A673 (cell line): ENCODE results near the gene CELSR1. TPM values are rescaled to one million over a fixed set of nuclear protein-coding genes. Genes with fewer than 3 reads are reported as not detected.

Source experiments
- BruUV-seq: library from RNA; stranded (reverse); fragments of 400-500 nt; replicated peaks from 2 replicates; lab custom pipeline; 2021; lab: Mats Ljungman, UMichigan
- CTCF ChIA-PET: fragments of 300-600 bp; sonication (Branson Sonifier 250); formaldehyde crosslinking; loops from one replicate; lab custom pipeline; 2022; ENCODE audit warnings: antibody characterized with exemption; lab: Charles Lee
- POLR2A ChIA-PET: fragments of 300-600 bp; sonication (Branson Sonifier 250); formaldehyde crosslinking; loops from one replicate; lab custom pipeline; 2022; ENCODE audit warnings: antibody characterized with exemption; ENCODE audit not compliant: low non-redundant PET; lab: Charles Lee
- DNase-seq: peaks from one replicate; pipeline ENCODE4 v3.0.0-alpha.2; 2015; ENCODE audit warnings: low spot score
- H3K27ac ChIP-seq: fragments of 200-600 bp; sonication (generic); 2 replicates; pipeline ENCODE4 v1.5.1; 2016; ENCODE audit warnings: mixed run types, low read depth, mild to moderate bottlenecking, mixed read lengths, antibody characterized with exemption, low read length; ENCODE audit not compliant: poor library complexity, severe bottlenecking
- H3K27me3 ChIP-seq: fragments of 200-600 bp; sonication (generic); replicated peaks from 2 replicates; pipeline ENCODE4 v1.6.1; 2017; ENCODE audit warnings: mixed run types, low read depth, mild to moderate bottlenecking, mixed read lengths, antibody characterized with exemption, low read length; ENCODE audit not compliant: insufficient read depth, poor library complexity
- H3K36me3 ChIP-seq: fragments of 200-600 bp; sonication (generic); 2 replicates; pipeline ENCODE4 v1.6.1; 2016; ENCODE audit warnings: mixed run types, mild to moderate bottlenecking, mixed read lengths, antibody characterized with exemption, low read length; ENCODE audit not compliant: insufficient read depth, poor library complexity, severe bottlenecking
- H3K4me1 ChIP-seq: fragments of 200-600 bp; sonication (generic); 2 replicates; pipeline ENCODE4 v1.6.1; 2017; ENCODE audit warnings: mixed run types, mild to moderate bottlenecking, mixed read lengths, antibody characterized with exemption, low read length; ENCODE audit not compliant: insufficient read depth, poor library complexity, severe bottlenecking
- H3K4me3 ChIP-seq: fragments of 200-600 bp; sonication (generic); 2 replicates; pipeline ENCODE4 v1.5.1; 2016; ENCODE audit warnings: low read depth, mixed run types, mild to moderate bottlenecking, mixed read lengths, low read length; ENCODE audit not compliant: poor library complexity, severe bottlenecking
- H3K9me3 ChIP-seq: fragments of 200-600 bp; sonication (generic); 2 replicates; pipeline ENCODE4 v1.6.1; 2016; ENCODE audit warnings: mixed run types, low read depth, mild to moderate bottlenecking, mixed read lengths, antibody characterized with exemption, low read length; ENCODE audit not compliant: poor library complexity, severe bottlenecking
- EZH2 ChIP-seq: fragments of 200-600 bp; sonication (generic); IDR thresholded peaks from 2 replicates; pipeline ENCODE4 v1.6.1; 2017; ENCODE audit warnings: borderline replicate concordance, low read depth, mild to moderate bottlenecking, mixed read lengths, antibody characterized with exemption, low read length; ENCODE audit not compliant: poor library complexity, severe bottlenecking
- intact Hi-C: fragments of 100-400 bp; cut with micrococcal nuclease; formaldehyde crosslinking; loops from one replicate; pipeline ENCODE4 v1.10.0; 2022; ENCODE audit not compliant: unreplicated experiment
- total RNA-seq: library from RNA; stranded (reverse); gene quantifications from 2 replicates; pipeline ENCODE4 v1.2.3, GENCODE V29; 2021
- TF ChIP-seq, protein P1 (sequence below): fragments of 300-800, 200-600 bp; sonication (generic); conservative IDR thresholded peaks from 2 replicates; pipeline ENCODE4 v1.5.1; 2017; ENCODE audit warnings: low read depth, mild to moderate bottlenecking, antibody characterized with exemption, low read length, moderate library complexity, mixed read lengths

Gene CELSR1
- total RNA-seq, 1 experiment from 2014 or later, result 2.3 TPM

DNA sequence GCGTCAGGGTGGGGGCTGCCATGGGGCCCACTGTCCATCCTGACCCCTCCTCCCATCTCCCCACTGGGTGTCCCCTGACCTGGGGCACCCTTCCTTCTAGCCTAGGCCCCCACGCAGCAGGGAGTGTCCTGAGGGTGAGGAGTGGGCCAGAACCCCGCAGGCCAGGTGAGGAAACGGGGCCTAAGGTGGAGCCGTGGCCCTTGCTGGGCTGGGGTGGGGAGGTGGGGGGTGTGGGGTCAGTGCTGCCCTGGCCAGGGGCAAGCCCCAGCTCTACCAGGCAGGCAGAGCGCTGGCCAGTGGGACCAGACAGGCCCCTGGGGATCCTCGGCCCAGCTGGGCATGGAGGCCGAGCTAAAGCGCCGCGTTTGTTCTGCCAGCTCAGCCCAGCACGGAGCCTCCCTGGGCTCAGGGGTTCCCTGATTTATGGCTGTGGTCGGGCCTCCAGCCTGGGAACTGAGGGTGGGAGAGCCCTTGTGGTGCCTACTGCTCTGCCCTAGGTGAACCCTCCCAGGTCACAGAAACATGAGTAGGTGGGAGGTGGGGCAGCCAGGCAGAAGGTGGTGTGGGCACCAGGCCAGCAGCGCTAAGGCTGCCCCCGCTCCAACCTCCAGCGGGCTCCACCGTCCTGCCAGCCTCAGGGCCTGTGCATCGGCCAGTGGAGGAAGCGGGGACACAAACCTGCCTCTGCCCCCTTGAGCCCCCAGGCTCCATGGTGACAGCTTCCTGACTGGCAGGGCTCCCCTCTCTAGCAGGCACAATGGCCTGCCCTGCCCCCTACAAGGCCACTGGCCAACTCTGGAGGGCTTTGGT lies 179.5 kb downstream of the CELSR1 start:
- intact Hi-C loops, result no loop called here
- CTCF ChIA-PET, result no interaction called here
- Histone ChIP-seq H3K27me3 (no peaks in the 10 kb centered on the region), H3K36me3 (peaks cover 10% of the 10 kb centered on the region), H3K4me1 (peaks cover 5% of the 10 kb centered on the region), H3K27ac (no peak overlapping the region), H3K9me3 (no peaks in the 10 kb centered on the region), H3K4me3 (no peak overlapping the region)
- no TSS peak for BruUV-seq
- no peak for TF ChIP-seq EZH2
- TF ChIP-seq, protein P1, sequence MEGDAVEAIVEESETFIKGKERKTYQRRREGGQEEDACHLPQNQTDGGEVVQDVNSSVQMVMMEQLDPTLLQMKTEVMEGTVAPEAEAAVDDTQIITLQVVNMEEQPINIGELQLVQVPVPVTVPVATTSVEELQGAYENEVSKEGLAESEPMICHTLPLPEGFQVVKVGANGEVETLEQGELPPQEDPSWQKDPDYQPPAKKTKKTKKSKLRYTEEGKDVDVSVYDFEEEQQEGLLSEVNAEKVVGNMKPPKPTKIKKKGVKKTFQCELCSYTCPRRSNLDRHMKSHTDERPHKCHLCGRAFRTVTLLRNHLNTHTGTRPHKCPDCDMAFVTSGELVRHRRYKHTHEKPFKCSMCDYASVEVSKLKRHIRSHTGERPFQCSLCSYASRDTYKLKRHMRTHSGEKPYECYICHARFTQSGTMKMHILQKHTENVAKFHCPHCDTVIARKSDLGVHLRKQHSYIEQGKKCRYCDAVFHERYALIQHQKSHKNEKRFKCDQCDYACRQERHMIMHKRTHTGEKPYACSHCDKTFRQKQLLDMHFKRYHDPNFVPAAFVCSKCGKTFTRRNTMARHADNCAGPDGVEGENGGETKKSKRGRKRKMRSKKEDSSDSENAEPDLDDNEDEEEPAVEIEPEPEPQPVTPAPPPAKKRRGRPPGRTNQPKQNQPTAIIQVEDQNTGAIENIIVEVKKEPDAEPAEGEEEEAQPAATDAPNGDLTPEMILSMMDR, result no peak
- POLR2A ChIA-PET, result no interaction called here
- no peak for DNase-seq

DNA sequence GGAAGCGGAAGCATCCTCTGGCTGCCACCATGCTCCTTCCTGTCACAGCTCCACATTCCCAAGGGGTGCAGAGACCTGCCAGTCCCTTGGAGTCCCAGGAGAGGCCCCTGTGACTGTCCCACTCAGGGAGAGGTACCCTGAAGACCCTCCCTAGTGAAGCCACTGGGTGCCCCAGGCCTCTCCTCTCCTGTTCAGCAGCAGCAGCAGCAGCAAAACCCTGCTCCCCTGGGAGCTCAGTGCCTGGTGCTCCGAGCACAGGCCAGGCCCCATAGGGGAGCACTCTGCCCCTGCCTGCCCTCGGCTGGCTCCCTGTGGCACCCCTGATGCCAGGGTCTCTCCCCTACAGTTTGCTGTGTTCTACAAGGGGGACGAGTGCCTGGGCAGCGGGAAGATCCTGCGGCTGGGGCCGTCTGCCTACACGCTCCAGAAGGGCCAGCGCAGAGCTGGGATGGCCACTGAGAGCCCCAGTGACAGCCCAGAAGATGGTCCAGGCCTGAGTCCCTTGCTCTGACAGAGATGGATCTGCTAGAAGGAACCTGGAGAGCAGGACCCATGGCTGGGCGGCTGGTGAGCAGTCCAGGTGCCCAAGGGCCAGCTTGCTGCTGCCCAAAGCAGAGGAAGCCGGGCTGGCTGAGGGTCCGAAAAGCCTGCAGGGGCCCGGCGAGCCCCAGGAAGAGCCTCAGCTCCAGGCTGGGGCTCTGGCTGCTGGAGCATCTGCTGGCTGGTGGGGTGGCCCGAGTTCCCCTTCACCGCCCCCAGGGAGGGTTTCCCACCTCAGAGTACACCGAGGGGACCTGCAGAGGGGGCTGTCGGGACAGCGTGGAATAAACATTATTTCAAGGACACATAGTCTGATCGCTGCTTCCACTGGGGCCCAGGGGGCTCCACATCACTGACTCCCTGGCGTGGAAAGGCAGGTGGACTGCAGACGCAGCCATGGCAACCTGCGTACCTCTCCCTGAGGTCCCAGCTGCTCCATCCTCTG lies 180.6 kb downstream of the CELSR1 start:
- intact Hi-C loops, result no loop called here
- no peaks in the 10 kb centered on the region for H3K9me3 ChIP-seq
- ChIA-PET CTCF (interaction anchor here (0.8 to 1.6 kb wide), 2 partner anchors 11 to 185 kb away, joined by 3 to 4 read pairs; no protein-coding TSS in a partner anchor), POLR2A (no interaction called here)
- no peak overlapping the region for H3K4me3 ChIP-seq
- peaks cover 12% of the 10 kb centered on the region for H3K4me1 ChIP-seq
- BruUV-seq, result no TSS peak
- H3K27me3 ChIP-seq, result no peaks in the 10 kb centered on the region
- TF ChIP-seq, protein P1, result no peak
- TF ChIP-seq EZH2, result no peak
- DNase-seq, result no peak
- peaks cover 21% of the 10 kb centered on the region for H3K36me3 ChIP-seq
- H3K27ac ChIP-seq, result no peak overlapping the region

DNA sequence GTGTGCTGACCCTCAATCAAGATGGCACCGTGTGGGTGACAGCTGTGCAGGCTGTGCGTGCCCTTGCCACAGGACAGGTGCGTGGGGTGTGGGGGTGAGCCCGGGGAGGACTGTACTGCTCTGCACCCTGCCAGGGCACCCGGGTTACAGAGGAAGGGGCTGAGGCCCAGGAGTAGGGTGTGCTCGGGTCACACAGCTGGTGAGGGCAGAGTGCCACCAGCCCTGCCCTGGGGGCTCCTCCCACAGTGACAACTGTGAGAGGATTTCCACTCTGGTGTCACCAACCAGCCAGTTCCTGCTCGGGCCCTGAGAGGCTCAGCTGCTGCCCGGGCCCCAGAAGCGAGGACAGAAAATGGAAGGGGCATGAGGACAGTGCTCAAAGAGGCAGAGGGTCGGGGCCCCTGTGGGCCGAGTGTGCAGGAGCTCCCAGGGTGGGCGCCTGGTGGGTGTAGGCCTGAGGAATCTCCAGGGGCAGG lies 181.4 kb downstream of the CELSR1 start:
- H3K36me3 ChIP-seq, result peaks cover 26% of the 10 kb centered on the region
- TF ChIP-seq EZH2, result no peak
- TF ChIP-seq, protein P1, result no peak
- BruUV-seq, result no TSS peak
- H3K4me3 ChIP-seq, result no peak overlapping the region
- H3K4me1 ChIP-seq, result peaks cover 12% of the 10 kb centered on the region
- POLR2A ChIA-PET, result no interaction called here
- H3K27me3 ChIP-seq, result no peaks in the 10 kb centered on the region
- no peak for DNase-seq
- no peak overlapping the region for H3K27ac ChIP-seq
- CTCF ChIA-PET, result interaction anchor here (1.0 to 1.6 kb wide), 2 partner anchors 12 to 186 kb away, joined by 3 to 4 read pairs; no protein-coding TSS in a partner anchor
- intact Hi-C loops, result loop anchor here (1.0 kb wide), 1 partner anchor 186 kb away; no protein-coding TSS in a partner anchor
- no peaks in the 10 kb centered on the region for H3K9me3 ChIP-seq
